SK-N-SH (cell line): ENCODE results near the gene CCDC106. TPM values are rescaled to one million over a fixed set of nuclear protein-coding genes. Genes with fewer than 3 reads are reported as not detected.

Experiments used
- CTCF ChIA-PET: fragments of 300-600, 350-600 bp; formaldehyde crosslinking; extraction: SDS; loops from one replicate; lab custom pipeline; 2021; lab: Yijun Ruan, JAX
- POLR2A ChIA-PET: fragments of 350-600 bp; sonication (Branson Sonifier 250); formaldehyde crosslinking; extraction: SDS; loops from one replicate; lab custom pipeline; 2020; ENCODE audit warnings: antibody characterized with exemption, inconsistent platforms; lab: Yijun Ruan, JAX
- DNase-seq: peaks from one replicate; pipeline ENCODE4 v3.0.0; 2012
- H2AFZ ChIP-seq: fragments of 200-600 bp; sonication (generic); 2 replicates; pipeline ENCODE4 v1.8.1; 2016; ENCODE audit warnings: antibody characterized with exemption, mild to moderate bottlenecking, low read depth
- H3F3A ChIP-seq: fragments of 200-600 bp; sonication (generic); replicated peaks from 2 replicates; pipeline ENCODE3; 2016; ENCODE audit warnings: antibody characterized with exemption, mild to moderate bottlenecking; ENCODE audit not compliant: insufficient read depth
- H3K27ac ChIP-seq, 2 experiments: fragments of 200-500 bp in 1 of 2; fragments of 200-600 bp in 1 of 2; sonication (Bioruptor generic) in 1 of 2; sonication (generic), shearing (Covaris generic) in 1 of 2; 2 replicates each; pipeline versions ENCODE4 v1.5.1 to v1.6.1; 2014 to 2016; ENCODE audit warnings: low read depth in 2 of 2, inconsistent platforms in 1 of 2, low read length in 1 of 2, mild to moderate bottlenecking in 1 of 2, mixed read lengths in 1 of 2
- H3K27me3 ChIP-seq: fragments of 200-600 bp; sonication (generic), shearing (Covaris generic); 2 replicates; pipeline ENCODE4 v1.6.1; 2016; ENCODE audit warnings: mixed run types; ENCODE audit not compliant: insufficient read depth
- H3K36me3 ChIP-seq, 2 experiments: fragments of 200-500 bp in 1 of 2; fragments of 200-600 bp in 1 of 2; sonication (Bioruptor generic) in 1 of 2; sonication (generic) in 1 of 2; replicated peaks in 1 of 2; 2 replicates each; pipeline versions ENCODE3 to v1.5.1; 2014 to 2016; ENCODE audit warnings: low read length in 1 of 2, mild to moderate bottlenecking in 1 of 2; ENCODE audit not compliant: insufficient read depth in 2 of 2, control insufficient read depth in 1 of 2
- H3K4me1 ChIP-seq, 2 experiments: fragments of 200-500 bp in 1 of 2; fragments of 200-600 bp in 1 of 2; sonication (Bioruptor generic) in 1 of 2; sonication (generic), shearing (Covaris generic) in 1 of 2; 2 replicates each; pipeline versions ENCODE4 v1.5.1 to v1.6.1; 2014 to 2016; ENCODE audit warnings: low read depth in 1 of 2, low read length in 1 of 2, mixed run types in 1 of 2; ENCODE audit not compliant: insufficient read depth in 2 of 2, control insufficient read depth in 1 of 2
- H3K4me2 ChIP-seq: fragments of 200-600 bp; sonication (generic), shearing (Covaris generic); 2 replicates; pipeline ENCODE4 v1.6.1; 2017; ENCODE audit warnings: mixed run types
- H3K4me3 ChIP-seq, 2 experiments: fragments of 200-500 bp in 1 of 2; fragments of 200-600 bp in 1 of 2; sonication (Bioruptor generic) in 1 of 2; sonication (generic), shearing (Covaris generic) in 1 of 2; 2 replicates each; pipeline versions ENCODE4 v1.5.1 to v1.8.1; 2014 to 2016; ENCODE audit warnings: low read depth in 2 of 2, inconsistent platforms in 1 of 2, low read length in 1 of 2, mild to moderate bottlenecking in 1 of 2, mixed read lengths in 1 of 2, moderate library complexity in 1 of 2
- H3K79me2 ChIP-seq: fragments of 200-600 bp; sonication (generic); 2 replicates; pipeline ENCODE4 v1.8.1; 2017; ENCODE audit warnings: mild to moderate bottlenecking; ENCODE audit not compliant: insufficient read depth
- H3K9ac ChIP-seq: fragments of 200-600 bp; sonication (generic); 2 replicates; pipeline ENCODE4 v1.6.1; 2017; ENCODE audit warnings: mixed run types
- H3K9me2 ChIP-seq: fragments of 200-600 bp; sonication (generic); 2 replicates; pipeline ENCODE4 v1.6.1; 2017; ENCODE audit warnings: mixed run types
- H3K9me3 ChIP-seq: fragments of 200-600 bp; sonication (generic); 2 replicates; pipeline ENCODE4 v1.6.1; 2017; ENCODE audit warnings: mixed run types, mild to moderate bottlenecking, moderate library complexity
- H4K20me1 ChIP-seq: fragments of 200-600 bp; sonication (generic); 2 replicates; pipeline ENCODE4 v1.6.1; 2017; ENCODE audit warnings: mild to moderate bottlenecking, mixed run types; ENCODE audit not compliant: insufficient read depth
- CHD2 ChIP-seq: fragments of 150-350 bp; IDR thresholded peaks from 2 replicates; pipeline ENCODE4 v1.6.1; 2018; ENCODE audit warnings: low read length; ENCODE audit not compliant: partially characterized antibody
- FOSL2 ChIP-seq: IDR thresholded peaks from 2 replicates; pipeline ENCODE4 v1.4.0; 2012; ENCODE audit warnings: low read depth, mild to moderate bottlenecking, moderate library complexity, borderline replicate concordance
- FOXJ3 ChIP-seq: sonication (generic); formaldehyde crosslinking; IDR thresholded peaks from 2 replicates; pipeline ENCODE4 v1.5.1; 2020; ENCODE audit warnings: mild to moderate bottlenecking, missing genetic modification reagents
- FOXM1 ChIP-seq: IDR thresholded peaks from 2 replicates; pipeline ENCODE4 v1.4.0; 2012; ENCODE audit warnings: low read depth, mild to moderate bottlenecking
- GABPA ChIP-seq: IDR thresholded peaks from 2 replicates; pipeline ENCODE4 v1.4.0; 2012; ENCODE audit warnings: low read depth, mild to moderate bottlenecking
- GATA2 ChIP-seq: sonication (generic); formaldehyde crosslinking; IDR thresholded peaks from 2 replicates; pipeline ENCODE4 v1.5.0; 2020; ENCODE audit warnings: mild to moderate bottlenecking, missing genetic modification reagents
- JUND ChIP-seq: IDR thresholded peaks from 2 replicates; pipeline ENCODE4 v1.4.0; 2012
- MEF2A ChIP-seq: IDR thresholded peaks from 2 replicates; pipeline ENCODE4 v1.4.0; 2012; ENCODE audit warnings: low read depth, borderline replicate concordance
- POLR2AphosphoS5 ChIP-seq: IDR thresholded peaks from 2 replicates; pipeline ENCODE4 v1.6.1; 2012; ENCODE audit warnings: low read depth, low read length
- RAD21 ChIP-seq: IDR thresholded peaks from 2 replicates; pipeline ENCODE4 v1.6.1; 2012; ENCODE audit warnings: mild to moderate bottlenecking, low read length
- RCOR1 ChIP-seq: fragments of 150-350 bp; IDR thresholded peaks from 2 replicates; pipeline ENCODE4 v1.6.1; 2017; ENCODE audit warnings: antibody characterized with exemption, low read length
- RFX5 ChIP-seq: IDR thresholded peaks from 2 replicates; pipeline ENCODE4 v1.6.1; 2012; ENCODE audit warnings: mild to moderate bottlenecking, improper control_type of control experiment, low read length
- SMC3 ChIP-seq: IDR thresholded peaks from 2 replicates; pipeline ENCODE4 v1.6.1; 2012; ENCODE audit warnings: low read depth, low read length, improper control_type of control experiment
- TCF12 ChIP-seq: IDR thresholded peaks from 2 replicates; pipeline ENCODE4 v1.4.0; 2012
- TEAD4 ChIP-seq: IDR thresholded peaks from 2 replicates; pipeline ENCODE4 v1.4.0; 2012; ENCODE audit warnings: mild to moderate bottlenecking, borderline replicate concordance; ENCODE audit not compliant: insufficient read depth
- WGBS: methylation state at CpG from one replicate; pipeline ENCODE4 v1.1.6; 2017; ENCODE audit warnings: low lambda C conversion rate; 5-methylcytosine and 5-hydroxymethylcytosine counted together
- polyA plus RNA-seq, 3 experiments: library from polyadenylated mRNA; depleted of rRNA; stranded (reverse); fragments of >200 nt; gene quantifications; 2 replicates each; pipeline ENCODE4 v1.2.3, GENCODE V29; 2012
- TF ChIP-seq, protein P1 (sequence below): fragments of 200-600 bp; sonication (generic); IDR thresholded peaks from 2 replicates; pipeline ENCODE4 v1.6.1; 2017; ENCODE audit warnings: antibody characterized with exemption, mild to moderate bottlenecking, moderate library complexity
- TF ChIP-seq, protein P2 (sequence below): IDR thresholded peaks from 2 replicates; pipeline ENCODE4 v1.4.0; 2012; ENCODE audit warnings: low read depth
- TF ChIP-seq, protein P3 (sequence below): IDR thresholded peaks from 2 replicates; pipeline ENCODE4; 2012
- TF ChIP-seq, protein P4 (sequence below): IDR thresholded peaks from 2 replicates; pipeline ENCODE4 v1.4.0; 2012; ENCODE audit warnings: low read depth, borderline replicate concordance

The CCDC106 gene
- polyA plus RNA-seq, 1 of the 3 experiments (the other 2 are of a cell fraction): 27.1 TPM

DNA sequence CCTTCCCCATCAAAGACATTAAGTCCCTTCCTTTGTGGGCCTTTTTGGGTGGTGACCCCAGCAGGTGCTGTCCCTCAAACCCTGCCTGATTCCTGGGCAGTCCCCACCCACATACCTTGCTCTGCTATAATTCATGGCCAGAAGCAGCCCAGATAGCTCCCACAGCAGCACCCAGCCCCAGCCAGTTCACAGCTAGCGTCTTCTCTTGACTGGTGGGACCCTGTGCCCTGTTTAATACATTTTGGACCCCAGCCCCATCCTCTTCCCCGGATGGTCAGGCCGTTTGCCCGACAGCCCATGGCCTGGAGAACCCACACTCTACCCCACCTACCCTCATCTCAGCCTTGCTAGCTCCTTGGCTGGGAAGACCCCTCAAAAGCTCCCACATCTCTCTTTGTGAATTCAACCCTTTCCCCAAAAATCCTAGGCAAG lies 2.1 kb downstream of the CCDC106 start:
- H3K4me2 ChIP-seq: no peak overlapping the region
- no peaks in the 10 kb centered on the region for H3K9me3 ChIP-seq
- no peaks in the 10 kb centered on the region for H4K20me1 ChIP-seq
- peaks cover under 1 to 24% of the 10 kb centered on the region in 2 experiments for H3K36me3 ChIP-seq
- no peak for DNase-seq
- H3K4me1 ChIP-seq: peaks cover 5 to 24% of the 10 kb centered on the region in 2 experiments; a peak in 2 of 4 replicates
- ChIA-PET POLR2A (interaction anchor here (0.9 kb wide), 1 partner anchor 14 kb away, joined by 3 read pairs; no protein-coding TSS in a partner anchor), CTCF (interaction anchor here (1.5 to 4.5 kb wide), 2 partner anchors 18 to 146 kb away, joined by 3 to 30 read pairs; no protein-coding TSS in a partner anchor)
- no peak overlapping the region for H3K27ac ChIP-seq
- H3K79me2 ChIP-seq: peaks cover 21% of the 10 kb centered on the region; the same call in 1 of the 2 replicates
- peaks cover 15% of the 10 kb centered on the region for H3F3A ChIP-seq
- 98% methylated on average over 4 of the region's 4 CpGs for WGBS
- no peak overlapping the region for H3K4me3 ChIP-seq
- no peaks in the 10 kb centered on the region for H3K27me3 ChIP-seq
- no peak overlapping the region for H3K9ac ChIP-seq
- H2AFZ ChIP-seq: no peak overlapping the region
- no peaks in the 10 kb centered on the region for H3K9me2 ChIP-seq
- TF ChIP-seq JUND (no peak), RAD21 (no peak), TCF12 (no peak), CHD2 (no peak), FOSL2 (no peak), RFX5 (no peak), GATA2 (no peak)
- TF ChIP-seq, protein P1, sequence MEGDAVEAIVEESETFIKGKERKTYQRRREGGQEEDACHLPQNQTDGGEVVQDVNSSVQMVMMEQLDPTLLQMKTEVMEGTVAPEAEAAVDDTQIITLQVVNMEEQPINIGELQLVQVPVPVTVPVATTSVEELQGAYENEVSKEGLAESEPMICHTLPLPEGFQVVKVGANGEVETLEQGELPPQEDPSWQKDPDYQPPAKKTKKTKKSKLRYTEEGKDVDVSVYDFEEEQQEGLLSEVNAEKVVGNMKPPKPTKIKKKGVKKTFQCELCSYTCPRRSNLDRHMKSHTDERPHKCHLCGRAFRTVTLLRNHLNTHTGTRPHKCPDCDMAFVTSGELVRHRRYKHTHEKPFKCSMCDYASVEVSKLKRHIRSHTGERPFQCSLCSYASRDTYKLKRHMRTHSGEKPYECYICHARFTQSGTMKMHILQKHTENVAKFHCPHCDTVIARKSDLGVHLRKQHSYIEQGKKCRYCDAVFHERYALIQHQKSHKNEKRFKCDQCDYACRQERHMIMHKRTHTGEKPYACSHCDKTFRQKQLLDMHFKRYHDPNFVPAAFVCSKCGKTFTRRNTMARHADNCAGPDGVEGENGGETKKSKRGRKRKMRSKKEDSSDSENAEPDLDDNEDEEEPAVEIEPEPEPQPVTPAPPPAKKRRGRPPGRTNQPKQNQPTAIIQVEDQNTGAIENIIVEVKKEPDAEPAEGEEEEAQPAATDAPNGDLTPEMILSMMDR: no peak
- TF ChIP-seq, protein P2, sequence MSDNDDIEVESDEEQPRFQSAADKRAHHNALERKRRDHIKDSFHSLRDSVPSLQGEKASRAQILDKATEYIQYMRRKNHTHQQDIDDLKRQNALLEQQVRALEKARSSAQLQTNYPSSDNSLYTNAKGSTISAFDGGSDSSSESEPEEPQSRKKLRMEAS: no peak

DNA sequence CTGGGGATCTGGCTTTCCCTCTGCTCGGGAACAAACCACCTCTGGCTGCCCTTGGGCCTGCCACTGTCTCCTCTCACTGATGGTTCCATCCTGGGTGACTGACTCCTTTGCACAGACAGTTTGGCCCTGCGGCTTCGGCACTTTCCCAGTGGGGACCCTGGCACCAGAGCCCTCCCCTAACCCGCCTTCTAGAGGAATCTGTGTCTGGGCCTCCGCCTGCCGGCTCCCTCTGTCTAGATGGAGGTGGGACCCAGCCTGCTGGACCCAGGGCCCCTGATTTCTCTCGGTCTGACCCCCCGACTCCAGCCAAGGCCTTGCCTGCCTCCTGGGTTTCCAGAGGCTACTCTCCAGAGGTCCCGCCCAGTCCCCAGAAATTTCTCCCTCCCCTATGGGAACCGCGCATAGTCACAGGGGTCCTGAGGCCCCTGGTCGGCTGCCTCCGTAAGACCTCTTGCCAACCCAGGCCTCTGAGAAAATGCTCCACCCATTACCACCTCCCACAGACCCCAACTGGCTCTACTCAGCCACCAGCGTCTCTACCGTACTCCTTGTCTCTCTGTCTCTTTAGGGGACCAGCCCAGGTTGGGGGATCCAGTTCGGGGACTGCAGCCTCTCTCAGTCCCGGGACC lies 2.7 kb downstream of the CCDC106 start:
- no peak overlapping the region for H2AFZ ChIP-seq
- peaks cover 21% of the 10 kb centered on the region for H3K79me2 ChIP-seq
- no peak overlapping the region; a peak in 1 of 4 replicates for H3K27ac ChIP-seq
- no peak overlapping the region for H3K4me3 ChIP-seq
- no peaks in the 10 kb centered on the region for H3K27me3 ChIP-seq
- H4K20me1 ChIP-seq: peaks cover 3% of the 10 kb centered on the region
- no peaks in the 10 kb centered on the region for H3K9me3 ChIP-seq
- CTCF ChIA-PET: interaction anchor here (4.5 kb wide), 1 partner anchor 18 kb away, joined by 30 read pairs; no protein-coding TSS in a partner anchor
- H3F3A ChIP-seq: peaks cover 18% of the 10 kb centered on the region
- no peak overlapping the region for H3K9ac ChIP-seq
- H3K4me1 ChIP-seq: peaks cover 5 to 21% of the 10 kb centered on the region in 2 experiments; a peak in 2 of 4 replicates
- H3K36me3 ChIP-seq: peaks cover 1 to 18% of the 10 kb centered on the region in 2 experiments
- 89% methylated on average over 8 of the region's 17 CpGs for WGBS
- no peak overlapping the region for H3K4me2 ChIP-seq
- H3K9me2 ChIP-seq: no peaks in the 10 kb centered on the region
- POLR2A ChIA-PET: no interaction called here
- DNase-seq: peak; percentile 3
- TF ChIP-seq, protein P3, sequence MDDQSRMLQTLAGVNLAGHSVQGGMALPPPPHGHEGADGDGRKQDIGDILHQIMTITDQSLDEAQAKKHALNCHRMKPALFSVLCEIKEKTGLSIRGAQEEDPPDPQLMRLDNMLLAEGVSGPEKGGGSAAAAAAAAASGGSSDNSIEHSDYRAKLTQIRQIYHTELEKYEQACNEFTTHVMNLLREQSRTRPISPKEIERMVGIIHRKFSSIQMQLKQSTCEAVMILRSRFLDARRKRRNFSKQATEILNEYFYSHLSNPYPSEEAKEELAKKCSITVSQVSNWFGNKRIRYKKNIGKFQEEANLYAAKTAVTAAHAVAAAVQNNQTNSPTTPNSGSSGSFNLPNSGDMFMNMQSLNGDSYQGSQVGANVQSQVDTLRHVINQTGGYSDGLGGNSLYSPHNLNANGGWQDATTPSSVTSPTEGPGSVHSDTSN: no peak
- no peak for TF ChIP-seq MEF2A
- TF ChIP-seq FOXM1: no peak
- TF ChIP-seq FOXJ3: no peak
- no peak for TF ChIP-seq RCOR1
- TF ChIP-seq POLR2AphosphoS5: no peak
- no peak for TF ChIP-seq SMC3
- TF ChIP-seq GABPA: no peak
- TF ChIP-seq, protein P4, sequence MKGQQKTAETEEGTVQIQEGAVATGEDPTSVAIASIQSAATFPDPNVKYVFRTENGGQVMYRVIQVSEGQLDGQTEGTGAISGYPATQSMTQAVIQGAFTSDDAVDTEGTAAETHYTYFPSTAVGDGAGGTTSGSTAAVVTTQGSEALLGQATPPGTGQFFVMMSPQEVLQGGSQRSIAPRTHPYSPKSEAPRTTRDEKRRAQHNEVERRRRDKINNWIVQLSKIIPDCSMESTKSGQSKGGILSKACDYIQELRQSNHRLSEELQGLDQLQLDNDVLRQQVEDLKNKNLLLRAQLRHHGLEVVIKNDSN: no peak
- TF ChIP-seq FOSL2: no peak
- TF ChIP-seq TEAD4: no peak
- TF ChIP-seq TCF12: no peak
- TF ChIP-seq, protein P1: no peak
